GM18951 (cell line): Measurements from ENCODE around the gene PCK2.
"Not testable (repeated sequence)": the region's sequence is repeated elsewhere in the genome, so short reads cannot be mapped to it uniquely, and the experiment has no call there.

Experiments used
- POLR2A ChIP-seq: IDR thresholded peaks from 4 replicates; pipeline ENCODE4 v1.6.1; 2011; ENCODE audit warnings: mild to moderate bottlenecking; ENCODE audit not compliant: insufficient read length, insufficient read depth; ENCODE audit errors: extremely low read depth
- in situ Hi-C: fragments of 300-500 bp; cut with MboI; formaldehyde crosslinking; loops from one replicate; pipeline ENCODE4 v1.12.0; 2022; ENCODE audit warnings: low sequenced_read_pairs, mixed read lengths, inconsistent platforms; ENCODE audit not compliant: unreplicated experiment

PCK2 gene

GRCh38 chr14:24093901-24094840 lies at the start of gene PCK2:
PCK2 (plus strand) TSS chr14:24094311; CDS start chr14:24094406, 95 bp downstream.
- TF ChIP-seq POLR2A: peak; percentile 98
- in situ Hi-C loops: loop anchor here (25.0 kb wide), 1 partner anchor 107 kb away; the partner anchor contains the start of gene DHRS4L2

- in situ Hi-C loops: not testable (repeated sequence)
These were observed 45.1 kb upstream of the PCK2 start for GRCh38 chr14:24049002-24049401.

DNA sequence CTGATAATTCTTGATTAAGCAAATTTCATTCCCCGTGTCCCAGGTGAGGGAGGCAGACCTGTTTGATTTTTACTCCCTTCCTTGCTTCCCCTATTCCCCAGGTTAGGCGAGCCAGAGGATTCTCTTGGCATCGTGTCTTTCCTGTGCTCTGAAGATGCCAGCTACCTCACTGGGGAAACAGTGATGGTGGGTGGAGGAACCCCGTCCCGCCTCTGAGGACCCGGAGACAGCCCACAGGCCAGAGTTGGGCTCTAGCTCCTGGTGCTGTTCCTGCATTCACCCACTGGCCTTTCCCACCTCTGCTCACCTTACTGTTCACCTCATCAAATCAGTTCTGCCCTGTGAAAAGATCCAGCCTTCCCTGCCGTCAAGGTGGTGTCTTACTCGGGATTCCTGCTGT lies 43.4 kb upstream of the PCK2 start:
- in situ Hi-C loops: not testable (repeated sequence)

GRCh38 chr14:24051176-24051788 lies 42.8 kb upstream of the PCK2 start:
- in situ Hi-C loops: no loop called here
- no peak for TF ChIP-seq POLR2A

GRCh38 chr14:24051789-24052655 lies 42.1 kb upstream of the PCK2 start, which contains the start of gene CARMIL3:
CARMIL3 (plus strand) TSS chr14:24052009; CDS start chr14:24052154, 145 bp downstream.
- TF ChIP-seq POLR2A: peak; percentile 60
- in situ Hi-C loops: no loop called here

DNA sequence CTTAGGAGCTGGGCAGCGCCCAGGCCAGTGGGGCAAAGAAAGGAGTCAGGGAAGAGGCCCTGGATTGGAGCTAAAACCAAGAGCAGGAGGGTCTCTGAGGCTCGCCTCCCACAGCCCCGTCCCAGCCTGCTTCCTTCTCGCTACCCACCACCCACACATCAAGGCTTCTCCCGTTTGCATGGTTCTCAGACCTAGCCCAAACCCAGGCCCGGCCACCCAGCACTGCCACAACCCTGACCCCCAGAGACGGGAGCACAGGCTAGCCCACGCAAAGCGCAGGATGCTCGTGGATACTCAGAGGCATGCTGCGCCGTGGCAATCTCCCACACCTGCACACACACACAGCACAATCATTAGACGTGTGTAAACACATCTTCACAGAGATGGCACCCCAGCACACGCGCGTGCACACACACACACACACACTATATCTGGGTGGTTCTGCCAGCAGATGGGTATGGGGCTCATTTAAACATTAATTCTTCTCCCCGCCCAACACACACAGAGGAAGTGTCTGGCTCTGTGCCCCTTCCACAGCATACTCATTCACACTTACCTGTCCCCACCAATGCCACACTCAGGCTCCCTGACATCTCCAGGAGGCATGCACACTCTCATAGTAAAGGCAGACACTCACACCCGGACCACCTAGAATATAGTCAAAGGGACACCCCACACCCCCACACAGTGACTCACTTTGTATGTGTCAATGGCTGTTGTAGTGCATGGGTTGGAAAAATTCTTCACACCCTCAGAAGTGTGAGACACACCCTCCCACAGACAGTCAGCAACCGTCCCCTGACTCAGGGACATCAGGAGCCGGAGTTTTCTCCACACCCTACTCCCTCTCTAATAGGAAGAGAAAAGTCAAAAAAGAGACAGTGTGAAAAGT lies 41.2 kb upstream of the PCK2 start:
- TF ChIP-seq POLR2A: no peak
- in situ Hi-C loops: no loop called here

DNA sequence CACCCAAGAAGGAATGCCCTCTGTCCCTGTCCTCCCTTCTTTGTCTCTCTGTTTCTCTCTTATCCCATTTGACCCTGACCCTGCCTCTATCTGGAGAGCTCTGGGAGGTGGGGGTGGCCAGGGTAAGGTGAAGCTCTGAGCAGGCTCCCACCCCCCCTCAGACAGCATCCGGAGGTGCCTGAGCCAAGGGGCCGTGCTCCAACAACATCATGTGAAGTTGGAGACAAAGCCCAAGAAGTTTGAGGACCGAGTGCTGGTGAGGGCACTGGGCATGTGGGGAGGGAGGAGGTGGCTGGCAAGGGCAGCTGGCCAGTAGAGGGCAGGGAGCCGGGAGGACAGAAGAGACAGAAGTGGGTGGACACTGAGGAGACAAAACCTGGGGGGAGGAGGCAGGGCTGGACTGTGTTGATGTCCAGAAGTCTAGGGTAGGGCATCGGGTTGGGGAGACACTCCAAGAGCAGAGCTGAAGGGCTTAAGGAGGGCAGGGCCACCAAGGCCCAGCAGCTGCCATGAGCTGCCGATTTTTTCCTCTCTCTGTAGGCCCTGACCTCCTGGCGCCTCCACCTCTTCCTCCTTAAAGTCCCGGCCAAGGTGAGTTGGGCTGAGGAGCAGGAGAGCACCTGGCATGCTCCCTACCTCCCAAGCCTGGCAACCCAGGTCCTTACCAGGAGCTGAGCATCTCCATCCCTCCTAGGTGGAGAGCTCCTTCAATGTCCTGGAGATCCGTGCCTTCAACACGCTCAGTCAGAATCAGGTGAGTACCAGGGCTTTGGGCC lies 40.4 kb upstream of the PCK2 start:
- no peak for TF ChIP-seq POLR2A
- in situ Hi-C loops: no loop called here

DNA sequence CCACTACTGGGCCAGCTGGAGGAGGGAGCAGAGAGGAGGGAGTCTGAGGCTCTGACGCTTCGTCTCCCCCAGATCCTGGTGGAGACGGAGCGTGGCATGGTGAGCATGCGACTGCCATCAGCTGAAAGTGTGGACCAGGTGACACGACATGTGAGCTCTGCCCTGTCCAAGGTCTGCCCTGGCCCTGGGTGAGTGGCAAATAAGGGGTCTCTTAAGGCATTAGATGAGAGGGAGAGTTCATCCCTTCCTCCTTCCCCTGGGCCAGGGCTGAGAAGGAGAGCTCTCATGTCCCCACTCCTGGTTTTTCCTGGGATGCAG lies 39.8 kb upstream of the PCK2 start:
- no peak for TF ChIP-seq POLR2A
- in situ Hi-C loops: no loop called here

- in situ Hi-C loops: no loop called here
- TF ChIP-seq POLR2A: no peak
These were observed 39.5 kb upstream of the PCK2 start for GRCh38 chr14:24054646-24055045.

GRCh38 chr14:24055971-24056799 lies 37.9 kb upstream of the PCK2 start:
- no peak for TF ChIP-seq POLR2A
- in situ Hi-C loops: no loop called here

DNA sequence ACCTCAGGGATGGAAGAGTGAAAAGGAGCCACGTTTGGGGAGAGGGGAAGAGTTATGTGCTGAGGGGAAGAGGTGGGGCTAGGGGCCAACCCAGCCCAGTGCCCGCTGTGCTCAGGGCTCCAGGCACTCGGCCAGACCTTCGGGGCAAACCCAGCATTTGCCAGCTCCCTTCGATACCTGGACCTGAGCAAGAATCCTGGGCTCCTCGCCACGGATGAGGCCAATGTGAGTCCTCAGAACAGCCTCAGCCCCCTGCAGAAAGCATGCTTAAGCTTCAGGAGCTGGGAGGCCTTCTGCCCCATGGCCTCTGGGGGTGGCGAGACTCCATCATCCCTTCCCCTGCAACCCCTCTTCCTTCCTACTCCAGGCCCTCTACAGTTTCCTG lies 37.3 kb upstream of the PCK2 start:
- in situ Hi-C loops: no loop called here

More for the DNA sequence above, 37.3 kb upstream of the PCK2 start:
- no peak for TF ChIP-seq POLR2A
